ENCODE measurements around the gene GRIN1. TPM values are rescaled to one million over a fixed set of nuclear protein-coding genes. Genes with fewer than 3 reads are reported as not detected.

Gene GRIN1
- total and polyA plus RNA-seq, 2 donors (not counting 1 experiment from before 2014, with no cell fraction given) = 0.04 TPM; not detected in 1

- DNase-seq (no peak), ATAC-seq (ENCODE audit: low read depth) (no peak)
- H3K27me3 Mint-ChIP-seq = no peaks in the 10 kb centered on the region
- H3K27ac ChIP-seq (ENCODE audit: low read length in 2 of 2) = no peak overlapping the region
- H3K9ac ChIP-seq (ENCODE audit: low read length) = no peak overlapping the region
- H3K9me3 ChIP-seq (ENCODE audit: control extremely low read depth in 1 of 3, control insufficient read depth in 2 of 3, insufficient read depth in 1 of 3, low read length in 2 of 3) = no peaks in the 10 kb centered on the region
- CTCF ChIA-PET = no interaction called here
- H3K4me1 ChIP-seq (ENCODE audit: control insufficient read depth in 2 of 2, insufficient read depth in 2 of 2, low read length in 2 of 2) = peaks cover 9 to 18% of the 10 kb centered on the region in 2 donors
- peaks cover 17% of the 10 kb centered on the region for H4K20me1 ChIP-seq (ENCODE audit: control insufficient read depth, insufficient read depth, low read length, poor library complexity, severe bottlenecking)
- H3K4me3 Mint-ChIP-seq = no peak overlapping the region
- peaks cover 17% of the 10 kb centered on the region for H3K79me2 ChIP-seq (ENCODE audit: control insufficient read depth, insufficient read depth, low read length)
- no peak overlapping the region for H3K4me3 ChIP-seq (ENCODE audit: control extremely low read depth in 1 of 5, extremely low read depth in 1 of 5, insufficient read depth in 1 of 5, low read depth in 2 of 5, low read length in 4 of 5)
- no peak for TF ChIP-seq CTCF (IDR thresholded peaks at IDR 0.05)
- no peak for TF ChIP-seq EZH2 (IDR thresholded peaks at IDR 0.05; ENCODE audit: borderline replicate concordance, insufficient read depth, low read depth, low read length, poor library complexity, severe bottlenecking)
- POLR2A ChIA-PET = interaction anchor here (0.9 kb wide), 1 partner anchor 27 kb away, joined by 6 read pairs; no protein-coding TSS in a partner anchor
- intact Hi-C loops (cut with micrococcal nuclease) = no loop called here
- H3K4me1 Mint-ChIP-seq = peaks cover 10% of the 10 kb centered on the region
- no peak overlapping the region for H3K4me2 ChIP-seq (replicated peaks; ENCODE audit: low read depth, low read length, poor library complexity, severe bottlenecking)
- WGBS (ENCODE audit: insufficient coverage) = 93% methylated on average over 32 of the region's 35 CpGs
- H2AFZ ChIP-seq (ENCODE audit: insufficient read depth, low read depth, low read length, poor library complexity, severe bottlenecking) = no peak overlapping the region
- H3K36me3 ChIP-seq (replicated peaks in 1 of 2; ENCODE audit: control extremely low read depth in 1 of 2, control insufficient read depth in 1 of 2, extremely low read depth in 1 of 2, insufficient read depth in 2 of 2, low read length in 1 of 2) = peaks cover 0 to 54% of the 10 kb centered on the region in 2 experiments
- H3K9me3 Mint-ChIP-seq (ENCODE audit: insufficient read depth) = no peaks in the 10 kb centered on the region
- no peaks in the 10 kb centered on the region for H3K27me3 ChIP-seq (replicated peaks in 1 of 4; ENCODE audit: control extremely low read depth in 1 of 4, control insufficient read depth in 3 of 4, insufficient read depth in 4 of 4, low read length in 3 of 4)
- no peak overlapping the region for H3K27ac Mint-ChIP-seq
These were observed 27.0 kb upstream of the GRIN1 start for GRCh38 chr9:137111788-137112563.
